HL-60 (cell line): Measurements from ENCODE around the gene MBNL1.

Experiments used
- CTCF ChIP-seq: IDR thresholded peaks from one replicate; pipeline ENCODE4 v1.5.1; 2011; ENCODE audit warnings: low read length, control low read depth, inconsistent platforms; ENCODE audit not compliant: insufficient read depth
- POLR2AphosphoS5 ChIP-seq: IDR thresholded peaks from 2 replicates; pipeline ENCODE4 v1.6.1; 2012; ENCODE audit warnings: low read depth
- REST ChIP-seq: IDR thresholded peaks from 2 replicates; pipeline ENCODE4 v1.6.1; 2012; ENCODE audit warnings: low read depth; ENCODE audit not compliant: insufficient replicate concordance
- SPI1 ChIP-seq: IDR thresholded peaks from 2 replicates; pipeline ENCODE4 v1.6.1; 2012; ENCODE audit warnings: low read depth, mild to moderate bottlenecking, borderline replicate concordance

- TF ChIP-seq POLR2AphosphoS5 (no peak), CTCF (no peak), REST (no peak), SPI1 (no peak)
These were observed 16.8 kb upstream of the MBNL1 start for GRCh38 chr3:152251916-152252315.
